Epithelial cell of esophagus (primary cell): ENCODE data around the gene SNCAIP.
A peak's percentile ranks its signal among the peaks of the same experiment; 100 is the strongest.

Experiments used
- DNase-seq: peaks from one replicate; pipeline ENCODE4 v3.0.0; 2010; ENCODE audit warnings: low read depth
- H3K4me3 ChIP-seq: 2 replicates; pipeline ENCODE4 v1.5.1; 2011; ENCODE audit warnings: mild to moderate bottlenecking, low read length, control low read depth
- TF ChIP-seq, protein P1 (sequence below): IDR thresholded peaks from 2 replicates; pipeline ENCODE4 v1.5.1; 2011; ENCODE audit warnings: low read depth, mild to moderate bottlenecking, low read length, control low read depth, inconsistent platforms; ENCODE audit not compliant: insufficient read depth; ENCODE audit errors: missing control alignments

SNCAIP gene

DNA sequence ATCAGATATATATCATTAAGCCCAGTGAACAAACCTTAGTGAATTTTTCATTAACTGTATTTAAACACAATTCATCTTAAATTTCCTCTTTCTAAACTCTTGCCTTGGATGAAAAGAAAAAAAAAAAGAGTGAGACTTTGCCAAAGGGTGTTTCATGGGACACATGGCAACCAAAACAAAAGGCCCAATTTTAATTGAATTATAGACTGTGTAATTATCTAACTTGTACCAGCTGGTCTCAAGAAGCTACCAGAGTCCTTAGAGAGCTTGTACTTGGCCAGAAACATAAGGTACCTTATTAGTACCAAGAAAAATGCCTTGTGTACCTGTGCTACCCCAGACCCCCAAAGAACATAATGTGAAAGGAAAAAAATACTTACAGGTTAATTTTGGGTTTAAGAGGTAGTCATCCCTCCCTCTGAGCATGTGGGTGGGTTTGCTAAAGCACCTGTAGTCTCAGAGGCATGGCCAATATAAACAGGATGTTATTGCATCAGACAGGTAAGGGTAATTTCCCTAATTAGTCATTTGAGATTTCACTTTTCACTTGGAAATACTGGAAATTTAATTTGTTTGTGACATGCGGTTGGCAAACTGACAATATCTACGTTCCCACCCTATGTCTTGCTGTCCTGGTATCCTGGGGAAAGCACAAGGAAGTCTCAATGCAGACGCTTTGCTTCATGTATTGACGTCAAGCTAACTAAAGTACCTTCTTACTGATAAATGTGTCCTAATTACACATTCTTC is 90.1 kb downstream of the SNCAIP start:
- TF ChIP-seq, protein P1, sequence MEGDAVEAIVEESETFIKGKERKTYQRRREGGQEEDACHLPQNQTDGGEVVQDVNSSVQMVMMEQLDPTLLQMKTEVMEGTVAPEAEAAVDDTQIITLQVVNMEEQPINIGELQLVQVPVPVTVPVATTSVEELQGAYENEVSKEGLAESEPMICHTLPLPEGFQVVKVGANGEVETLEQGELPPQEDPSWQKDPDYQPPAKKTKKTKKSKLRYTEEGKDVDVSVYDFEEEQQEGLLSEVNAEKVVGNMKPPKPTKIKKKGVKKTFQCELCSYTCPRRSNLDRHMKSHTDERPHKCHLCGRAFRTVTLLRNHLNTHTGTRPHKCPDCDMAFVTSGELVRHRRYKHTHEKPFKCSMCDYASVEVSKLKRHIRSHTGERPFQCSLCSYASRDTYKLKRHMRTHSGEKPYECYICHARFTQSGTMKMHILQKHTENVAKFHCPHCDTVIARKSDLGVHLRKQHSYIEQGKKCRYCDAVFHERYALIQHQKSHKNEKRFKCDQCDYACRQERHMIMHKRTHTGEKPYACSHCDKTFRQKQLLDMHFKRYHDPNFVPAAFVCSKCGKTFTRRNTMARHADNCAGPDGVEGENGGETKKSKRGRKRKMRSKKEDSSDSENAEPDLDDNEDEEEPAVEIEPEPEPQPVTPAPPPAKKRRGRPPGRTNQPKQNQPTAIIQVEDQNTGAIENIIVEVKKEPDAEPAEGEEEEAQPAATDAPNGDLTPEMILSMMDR: no peak
- peak; percentile 61 for DNase-seq
- no peak overlapping the region for H3K4me3 ChIP-seq

DNA sequence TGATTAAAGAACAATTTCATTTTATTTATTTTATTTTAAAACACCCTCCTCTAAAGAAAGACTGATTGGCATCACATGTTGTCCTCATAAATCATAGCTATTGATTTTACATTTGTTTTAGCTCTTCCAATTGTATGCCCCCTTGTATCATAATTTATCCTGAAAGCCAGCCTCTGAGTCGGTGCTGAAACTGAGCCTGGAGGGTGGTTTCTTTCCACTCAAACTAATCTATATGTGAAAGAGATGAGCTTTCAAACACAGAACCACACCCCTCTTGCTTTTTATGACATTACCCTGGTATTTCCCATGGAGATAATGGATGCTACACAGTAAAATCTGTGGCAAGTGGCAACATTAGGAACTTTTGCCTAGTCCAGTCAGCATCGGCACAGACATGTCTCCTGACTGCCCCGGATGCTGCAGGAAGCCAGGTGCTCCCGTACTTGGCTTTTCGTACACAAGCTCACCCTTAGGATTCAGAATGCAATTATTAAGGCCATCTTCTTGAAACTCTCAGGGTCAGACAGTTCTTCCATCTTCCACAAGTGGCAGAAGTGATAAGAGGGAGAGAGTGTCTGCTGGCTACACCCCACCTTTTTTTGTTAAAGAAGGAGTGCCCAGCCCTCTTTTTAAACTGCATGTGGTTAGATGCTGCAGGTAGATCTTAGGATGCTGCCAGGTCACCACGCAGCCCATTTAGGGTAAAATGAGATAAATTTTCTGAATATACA is 91.1 kb downstream of the SNCAIP start:
- TF ChIP-seq, protein P1: no peak
- no peak for DNase-seq

DNA sequence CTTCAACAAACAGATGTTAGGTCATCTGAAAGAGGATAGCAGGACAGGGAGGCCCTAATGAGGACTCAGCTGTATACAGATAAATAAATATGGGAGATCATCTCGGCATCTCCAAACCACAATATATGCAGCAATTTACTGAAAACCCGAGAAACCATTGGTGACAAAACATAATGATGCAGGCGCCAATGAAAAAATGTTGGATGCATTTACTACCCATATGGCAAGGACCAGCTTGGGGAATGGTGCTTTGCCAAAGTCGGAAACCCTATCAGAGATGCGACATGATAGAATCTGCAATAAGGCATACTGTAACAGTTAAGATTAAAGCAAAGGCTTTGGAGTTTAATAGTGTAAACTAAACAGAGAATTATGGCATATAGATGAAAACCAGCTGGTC is 92.0 kb downstream of the SNCAIP start:
- H3K4me3 ChIP-seq: no peak overlapping the region
- TF ChIP-seq, protein P1: no peak
- no peak for DNase-seq

More for the DNA sequence above, 91.1 kb downstream of the SNCAIP start:
- H3K4me3 ChIP-seq: no peak overlapping the region

DNA sequence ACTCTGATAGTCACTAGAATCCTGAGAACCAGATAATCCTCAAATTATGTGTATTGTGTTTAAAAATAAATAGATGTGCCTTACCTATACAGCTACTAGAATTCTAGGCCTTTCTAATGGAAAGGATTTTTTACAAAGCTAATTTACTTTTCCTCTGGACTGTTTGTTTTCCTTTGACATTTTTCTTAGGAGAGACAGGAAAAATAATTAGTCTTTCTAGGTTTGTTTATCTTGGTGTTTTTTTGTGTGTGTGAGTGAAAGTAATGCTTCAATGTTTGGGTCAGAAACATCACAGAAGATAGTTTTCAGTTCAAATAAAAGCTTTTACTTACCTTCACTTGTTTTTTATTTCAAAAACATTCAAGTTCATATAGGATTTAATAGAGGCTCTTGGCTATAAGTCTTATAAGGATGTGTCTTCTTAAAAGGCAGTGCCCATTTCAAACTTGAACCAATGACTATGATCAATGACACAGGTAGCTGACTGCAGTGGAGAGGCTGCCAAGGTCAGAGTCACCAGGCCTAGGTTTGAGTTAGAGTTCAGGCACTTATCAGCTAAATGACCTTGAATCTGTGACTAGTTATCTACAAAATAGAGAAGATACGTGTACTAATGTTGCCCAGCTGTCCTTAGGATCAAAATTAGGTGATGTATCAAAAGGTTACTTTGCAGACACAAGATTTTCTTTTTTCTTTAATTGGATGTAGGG is 92.8 kb downstream of the SNCAIP start:
- TF ChIP-seq, protein P1: no peak
- DNase-seq: no peak
- no peak overlapping the region for H3K4me3 ChIP-seq

DNA sequence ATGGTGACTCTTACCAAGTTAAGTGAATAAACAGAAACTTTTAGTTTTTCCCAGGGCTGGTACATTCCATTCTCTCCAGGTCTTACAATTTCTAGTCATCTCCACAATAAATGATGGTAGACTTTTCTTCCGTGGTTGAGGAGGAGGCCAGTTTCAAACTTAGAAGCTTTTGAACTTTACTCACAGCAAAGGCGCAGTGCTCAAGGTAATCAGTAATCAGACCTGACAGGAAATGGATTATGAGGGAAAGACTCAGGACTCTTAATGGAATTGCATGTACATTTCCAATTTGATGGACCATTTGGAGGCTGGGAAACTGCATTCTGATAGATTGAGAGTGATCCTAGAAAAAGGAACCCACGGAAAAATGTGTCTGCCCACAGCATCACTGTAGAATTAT is 93.7 kb downstream of the SNCAIP start:
- TF ChIP-seq, protein P1: no peak
- no peak overlapping the region for H3K4me3 ChIP-seq
- DNase-seq: no peak

DNA sequence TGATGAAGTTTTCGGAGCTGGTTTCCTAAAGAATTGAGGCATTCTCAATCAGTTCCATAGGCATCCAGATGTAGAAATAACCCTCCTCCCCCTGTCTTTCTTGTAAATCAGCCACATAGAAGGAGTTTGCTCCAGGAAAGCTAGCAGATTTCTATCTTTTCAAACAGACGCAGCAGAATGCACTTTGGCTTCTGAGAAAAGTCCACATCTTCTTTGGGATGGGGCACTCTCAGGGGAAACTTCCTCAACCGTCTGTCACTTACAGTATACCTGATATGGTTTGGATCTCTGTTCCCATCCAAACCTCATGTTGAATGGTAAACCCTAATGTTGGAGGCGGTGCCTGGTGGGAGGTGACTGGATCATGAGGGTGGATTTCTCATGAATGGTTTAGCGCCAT is 94.1 kb downstream of the SNCAIP start:
- TF ChIP-seq, protein P1: no peak
- H3K4me3 ChIP-seq: no peak overlapping the region
- DNase-seq: no peak
